EL (cell line): ENCODE measurements around the gene BTG1.
"Not testable (repeated sequence)": the region's sequence is repeated elsewhere in the genome, so short reads cannot be mapped to it uniquely, and the experiment has no call there.

Experiments
- DNase-seq: peaks from one replicate; pipeline ENCODE4 v3.0.0-alpha.2; 2016

The BTG1 gene

GRCh38 chr12:92147491-92147890 is 1.8 kb upstream of the BTG1 start:
- no peak for DNase-seq

GRCh38 chr12:92146497-92147224 is 1.0 kb upstream of the BTG1 start:
- DNase-seq: no peak

GRCh38 chr12:92145481-92145730 is 240 bp downstream of the BTG1 start:
- DNase-seq: no peak

GRCh38 chr12:92144631-92145480 is 790 bp downstream of the BTG1 start:
- DNase-seq: peak; percentile 75

GRCh38 chr12:92143686-92144630 is 1.7 kb downstream of the BTG1 start:
- peak; percentile 95 for DNase-seq

- DNase-seq: no peak
Observed at GRCh38 chr12:92143258-92143657, 2.4 kb downstream of the BTG1 start.

- no peak for DNase-seq
Observed at GRCh38 chr12:92142251-92142926, 3.3 kb downstream of the BTG1 start.

GRCh38 chr12:92141591-92142121 is 4.0 kb downstream of the BTG1 start:
- DNase-seq: no peak

- no peak for DNase-seq
Observed at GRCh38 chr12:92140896-92141536, 4.6 kb downstream of the BTG1 start.

- DNase-seq: no peak
Observed at GRCh38 chr12:92140156-92140555, 5.5 kb downstream of the BTG1 start.

- no peak for DNase-seq
Observed at GRCh38 chr12:92139634-92140150, 6.0 kb downstream of the BTG1 start.

- no peak for DNase-seq
Observed at GRCh38 chr12:92138626-92139025, 7.0 kb downstream of the BTG1 start.

GRCh38 chr12:92138144-92138543 is 7.5 kb downstream of the BTG1 start:
- DNase-seq: no peak

GRCh38 chr12:92136965-92137721 is 8.5 kb downstream of the BTG1 start:
- peak; percentile 85 for DNase-seq

- no peak for DNase-seq
Observed at GRCh38 chr12:92136026-92136730, 9.5 kb downstream of the BTG1 start.

GRCh38 chr12:92135541-92135940 is 10.1 kb downstream of the BTG1 start:
- DNase-seq: not testable (repeated sequence)

GRCh38 chr12:92134638-92135274 is 10.9 kb downstream of the BTG1 start:
- peak; percentile 81 for DNase-seq

GRCh38 chr12:92133795-92134637 is 11.6 kb downstream of the BTG1 start:
- no peak for DNase-seq

- no peak for DNase-seq
Observed at GRCh38 chr12:92133171-92133570, 12.5 kb downstream of the BTG1 start.
